GM18505 (cell line): ENCODE data around the gene EDN2.

Experiments
- ATAC-seq: cut with Tn5 transposase; IDR thresholded peaks from one replicate; pipeline ENCODE4 v1.9.1; 2021; ENCODE audit not compliant: unreplicated experiment
- POLR2A ChIP-seq: IDR thresholded peaks from 4 replicates; pipeline ENCODE4 v1.6.1; 2011; ENCODE audit warnings: borderline replicate concordance; ENCODE audit not compliant: insufficient read depth, insufficient read length; ENCODE audit errors: extremely low read depth

Gene EDN2

DNA sequence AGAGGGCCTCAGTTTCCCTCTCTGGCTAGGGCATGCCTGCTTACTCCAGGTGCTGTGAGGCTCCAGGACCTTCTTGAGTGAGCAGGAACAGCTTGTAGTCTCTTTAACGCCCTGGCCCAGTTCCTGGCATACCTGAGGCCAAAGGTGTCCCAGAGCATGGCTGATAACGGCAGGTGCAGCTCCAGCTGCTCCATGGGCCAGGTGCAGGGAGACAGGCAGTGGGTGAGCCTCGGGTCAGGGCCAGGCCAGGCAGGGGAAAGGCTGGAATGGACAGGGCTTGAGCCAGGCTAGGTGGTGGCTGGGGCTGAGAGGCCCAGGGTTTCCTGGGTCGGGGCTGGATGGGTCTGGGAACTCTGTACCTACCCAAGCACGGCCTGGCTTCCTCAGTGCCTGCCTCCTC is 18.3 kb downstream of the EDN2 start:
- ATAC-seq, result no peak
- TF ChIP-seq POLR2A, result no peak

DNA sequence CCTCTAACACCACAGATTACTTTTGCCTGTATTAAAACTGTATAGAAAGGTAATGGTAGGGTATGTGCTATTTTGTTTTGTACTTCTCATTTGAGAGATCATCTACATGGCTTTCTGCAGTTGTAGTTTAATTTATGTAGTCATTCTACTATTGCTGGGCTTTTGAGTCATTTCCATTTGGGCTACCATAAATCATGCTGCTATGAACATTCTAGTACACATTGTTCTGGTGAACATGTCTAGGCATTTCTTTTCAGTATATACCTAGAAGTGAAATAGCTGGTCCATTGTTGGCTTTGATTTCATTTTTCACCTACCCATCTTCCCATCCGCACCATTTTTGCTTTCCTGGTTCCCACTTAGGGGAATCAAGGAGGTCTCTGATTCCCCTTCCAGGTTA is 18.7 kb downstream of the EDN2 start:
- no peak for ATAC-seq

DNA sequence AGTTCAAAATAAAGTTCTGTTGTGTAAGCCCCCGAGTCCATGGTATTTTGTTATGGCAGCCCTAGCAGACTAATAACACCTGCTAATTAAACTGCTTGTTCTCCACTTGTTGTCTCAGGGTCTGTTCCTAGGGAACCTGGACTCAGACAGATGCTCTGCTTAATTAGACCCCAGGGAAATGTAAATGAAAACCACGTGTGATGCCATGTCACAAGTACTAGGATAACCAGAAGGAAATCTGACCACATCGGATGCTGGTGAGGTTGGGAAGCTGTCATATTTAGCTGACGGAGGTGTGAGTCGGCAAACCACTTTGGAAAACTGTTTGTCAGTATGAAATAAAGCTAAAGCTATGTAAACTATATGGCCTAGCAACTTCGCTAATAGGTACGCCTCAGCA is 19.6 kb downstream of the EDN2 start:
- ATAC-seq, result no peak
- no peak for TF ChIP-seq POLR2A

More for the DNA sequence above, 18.7 kb downstream of the EDN2 start:
- no peak for TF ChIP-seq POLR2A

DNA sequence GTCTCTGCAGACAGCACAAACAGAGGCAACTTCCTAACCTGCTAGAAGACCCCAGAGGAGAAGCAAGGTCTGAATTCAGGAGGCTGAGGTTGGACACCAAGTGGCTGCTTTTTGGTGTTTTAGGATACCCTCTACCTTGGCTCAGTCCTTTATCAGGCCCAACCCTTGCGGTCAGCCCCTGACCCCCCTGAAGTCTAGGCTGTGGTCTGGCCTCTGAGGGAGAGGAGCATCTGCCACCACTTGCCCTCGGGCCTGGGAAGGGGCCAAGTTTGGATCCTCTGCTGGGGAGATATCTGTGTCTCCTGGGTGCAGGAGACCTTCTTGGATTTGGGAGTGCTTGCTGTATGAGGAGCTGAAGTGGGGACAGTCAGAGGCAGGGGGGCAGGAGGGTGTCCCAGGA is 21.0 kb downstream of the EDN2 start:
- no peak for ATAC-seq
- TF ChIP-seq POLR2A, result no peak

DNA sequence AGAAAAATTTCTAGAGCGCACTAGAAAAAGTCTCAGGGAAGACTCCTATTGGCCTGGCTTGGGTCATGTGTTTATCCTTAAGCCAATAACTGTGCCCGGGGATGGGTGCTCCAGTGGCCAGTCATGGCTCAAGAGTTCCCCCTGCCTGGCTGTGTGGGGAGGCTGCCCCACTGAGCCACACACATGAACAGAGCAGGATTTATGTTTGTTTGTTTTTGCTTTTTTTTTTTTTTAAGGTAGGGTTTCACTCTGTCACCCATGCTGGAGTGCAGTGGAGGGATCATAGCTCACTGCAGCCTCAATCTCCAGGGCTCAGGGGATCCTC is 21.8 kb downstream of the EDN2 start:
- ATAC-seq, result no peak
- no peak for TF ChIP-seq POLR2A

DNA sequence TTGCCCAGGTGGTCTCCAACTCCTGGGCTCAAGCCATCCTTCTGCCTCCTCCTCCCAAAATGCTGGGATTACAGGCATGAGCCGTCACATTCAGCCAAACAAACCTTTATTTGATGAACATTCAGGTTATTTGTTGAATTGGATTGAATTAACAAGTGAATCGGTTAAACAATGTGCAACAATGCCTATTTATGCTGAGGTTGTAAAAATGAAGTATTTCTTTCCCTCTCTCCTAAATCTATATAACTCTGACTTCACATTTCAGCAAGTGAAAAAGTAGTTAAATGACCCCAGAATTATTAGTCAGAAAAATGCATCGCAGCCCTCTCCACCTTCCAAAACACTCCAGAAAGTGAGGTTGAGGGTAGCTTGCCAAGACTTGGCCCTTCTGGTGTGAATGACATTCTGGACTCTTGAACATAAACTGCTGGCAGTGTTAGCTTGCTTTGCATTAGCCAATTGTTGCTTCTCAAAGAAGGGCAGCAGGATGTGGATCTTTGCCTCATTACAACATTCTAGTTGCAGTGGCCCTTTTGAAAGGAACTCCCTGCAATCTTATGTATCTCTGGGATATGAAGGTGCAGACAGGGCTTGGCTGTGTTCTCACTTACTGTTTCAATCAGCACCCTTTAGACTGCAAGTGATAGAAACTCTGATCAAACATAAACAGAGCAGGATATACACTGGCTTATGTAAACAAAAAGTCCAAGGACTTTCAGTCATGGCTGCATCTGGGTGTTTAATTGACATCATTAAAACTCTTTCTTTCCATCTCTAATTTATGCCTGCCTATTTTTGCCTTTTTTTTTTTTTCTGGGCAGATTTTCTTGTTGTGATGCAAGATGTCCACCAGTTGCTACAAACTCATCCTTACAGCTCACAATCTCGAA is 22.4 kb downstream of the EDN2 start:
- no peak for ATAC-seq
- no peak for TF ChIP-seq POLR2A

DNA sequence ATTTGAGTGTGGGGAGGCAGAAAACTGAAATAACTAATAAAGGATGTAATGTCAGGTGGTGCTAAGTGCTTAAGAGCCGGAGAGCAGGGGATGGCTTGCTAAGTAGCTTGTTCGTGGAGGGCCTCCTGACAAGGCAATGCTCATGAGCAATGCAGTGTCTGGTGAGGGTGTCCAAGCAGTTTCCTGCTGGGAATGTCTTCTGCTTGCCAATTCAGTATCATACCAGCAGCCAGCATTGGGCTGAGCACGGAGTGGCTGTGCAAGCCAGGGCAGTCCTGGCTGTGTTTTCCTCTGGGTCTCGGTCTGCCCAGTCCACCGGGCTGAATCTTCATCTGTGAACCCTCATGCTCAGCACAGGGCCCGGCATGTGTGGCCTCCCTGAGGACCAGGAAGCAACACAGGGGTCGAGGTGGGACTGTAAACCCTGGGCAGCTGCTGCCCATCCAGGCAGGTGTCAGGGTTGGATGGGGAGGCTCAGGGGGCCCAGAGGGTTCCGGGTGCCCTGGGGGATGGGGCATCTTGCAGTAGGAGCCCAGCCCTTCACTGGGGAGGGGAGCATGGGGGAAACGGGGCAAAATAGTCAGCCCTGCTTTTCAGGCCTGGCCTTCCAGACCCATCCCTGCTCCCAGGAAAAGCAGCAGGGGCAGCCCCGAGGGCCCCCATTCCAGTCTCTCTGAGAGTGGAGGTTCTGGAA is 27.5 kb downstream of the EDN2 start:
- no peak for ATAC-seq

DNA sequence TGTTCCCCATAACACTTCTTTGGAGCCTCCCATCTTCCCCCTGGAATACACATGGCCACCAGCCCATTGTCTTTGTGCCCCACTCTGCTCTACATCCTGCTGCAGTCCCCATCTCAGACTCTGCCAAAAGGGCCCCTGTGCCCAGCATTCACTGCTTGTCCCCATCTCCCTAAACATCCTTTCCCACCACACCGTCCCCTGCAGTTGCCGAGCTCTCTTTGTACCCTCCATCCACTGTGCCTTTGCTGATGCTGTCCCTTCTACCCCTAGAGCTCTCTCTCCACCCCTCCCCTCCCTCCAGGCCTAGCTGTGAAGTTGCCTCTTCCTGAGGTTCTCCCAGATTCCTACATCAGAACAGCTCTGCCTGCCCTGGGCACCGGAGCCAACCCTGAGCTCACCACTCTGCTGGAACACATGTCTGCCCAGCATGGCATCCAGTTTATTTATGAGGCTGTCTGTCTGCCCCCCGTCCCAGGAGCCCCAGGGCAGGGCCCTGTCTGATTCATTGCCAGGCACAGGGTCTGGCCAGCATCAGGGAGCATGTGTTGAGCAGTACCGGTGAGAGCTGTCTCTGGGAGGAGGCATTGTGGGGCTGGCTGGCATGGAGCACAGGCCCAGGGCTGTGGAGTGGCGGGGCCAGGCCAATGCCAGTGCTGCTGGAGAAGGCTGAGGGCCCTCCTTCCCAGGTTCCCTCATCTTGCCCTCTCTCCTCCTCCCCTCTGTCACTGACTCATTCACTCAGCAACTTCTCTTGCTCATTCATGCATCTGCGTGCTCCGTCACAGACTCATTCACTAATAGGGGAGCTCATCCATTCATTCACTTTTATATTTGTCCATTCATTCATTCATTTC is 28.8 kb downstream of the EDN2 start:
- no peak for TF ChIP-seq POLR2A
- ATAC-seq, result no peak

More for the DNA sequence above, 27.5 kb downstream of the EDN2 start:
- no peak for TF ChIP-seq POLR2A

DNA sequence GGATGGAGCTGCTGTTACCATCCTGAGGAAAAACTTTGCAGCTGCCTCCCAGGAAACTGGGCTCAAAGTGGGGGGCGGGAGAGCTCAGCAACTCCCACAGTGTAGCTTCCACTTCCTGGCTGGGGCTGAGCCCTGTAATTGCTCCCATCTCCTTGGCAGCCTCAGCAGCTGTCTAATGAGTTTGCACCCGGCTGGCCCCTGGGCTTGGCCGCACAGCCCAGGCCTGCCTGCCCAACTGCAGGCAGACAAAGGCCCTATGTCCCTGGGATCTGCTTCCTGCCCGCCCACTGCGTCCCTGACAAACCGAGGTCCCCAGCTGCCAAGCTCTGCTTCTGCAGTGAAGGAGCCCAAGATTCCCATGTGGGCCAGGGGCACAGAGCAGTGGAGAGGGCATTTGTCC is 30.1 kb downstream of the EDN2 start:
- no peak for TF ChIP-seq POLR2A
- ATAC-seq, result no peak

DNA sequence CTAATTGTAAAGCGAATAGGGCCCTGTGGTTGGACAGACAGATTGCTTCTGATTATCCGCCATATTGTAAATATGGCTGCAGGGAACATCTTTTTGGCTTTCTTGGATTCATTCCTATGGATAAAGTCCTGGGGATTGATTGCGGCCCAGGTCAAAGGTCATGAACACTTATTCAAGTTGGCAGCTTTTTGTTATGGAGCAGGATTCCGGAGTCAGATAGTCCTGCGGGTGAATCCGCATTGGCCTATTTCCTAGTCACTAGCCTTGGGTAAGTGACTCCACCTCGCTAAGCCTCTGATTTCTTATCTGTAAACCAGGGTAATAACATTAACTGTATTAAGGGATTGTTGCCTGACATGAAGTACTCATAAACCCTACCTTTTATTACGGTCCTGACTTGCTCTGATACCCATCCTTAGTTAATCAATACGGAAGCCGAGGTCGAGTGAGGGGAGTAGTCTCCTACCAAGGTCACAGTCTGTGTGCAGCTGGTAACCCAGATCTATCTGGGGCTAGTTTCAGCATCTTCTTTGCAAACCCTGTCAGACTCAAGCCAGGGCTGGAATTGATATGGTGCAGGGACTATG is 31.7 kb downstream of the EDN2 start:
- ATAC-seq, result no peak
- no peak for TF ChIP-seq POLR2A

DNA sequence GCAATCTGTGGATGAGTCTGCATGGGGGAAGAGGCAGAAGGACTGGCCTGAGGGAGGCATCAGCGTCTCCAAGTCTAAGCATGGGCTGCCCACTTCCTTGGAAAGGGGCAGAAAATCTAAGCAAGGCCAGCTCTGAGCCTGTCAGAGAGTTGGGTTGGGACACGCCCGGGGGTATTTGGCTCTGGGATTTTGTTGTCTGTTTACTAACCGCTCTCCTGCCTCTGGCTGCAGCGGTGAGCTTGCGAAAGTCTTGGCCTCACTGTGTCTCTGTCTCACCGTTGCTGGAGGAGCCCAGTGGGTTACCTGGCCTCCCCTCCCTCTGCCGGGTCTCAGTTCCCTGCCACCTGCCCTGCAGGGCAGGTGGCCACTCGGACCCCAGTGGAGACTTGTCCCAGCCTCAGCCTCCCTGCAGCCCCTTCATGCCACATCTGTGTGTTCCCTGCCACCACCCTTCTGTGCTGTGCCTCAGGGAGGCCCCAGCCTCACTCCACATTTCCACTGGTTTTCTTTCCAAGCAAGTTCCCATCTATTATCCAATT is 33.7 kb downstream of the EDN2 start:
- no peak for TF ChIP-seq POLR2A
- no peak for ATAC-seq

DNA sequence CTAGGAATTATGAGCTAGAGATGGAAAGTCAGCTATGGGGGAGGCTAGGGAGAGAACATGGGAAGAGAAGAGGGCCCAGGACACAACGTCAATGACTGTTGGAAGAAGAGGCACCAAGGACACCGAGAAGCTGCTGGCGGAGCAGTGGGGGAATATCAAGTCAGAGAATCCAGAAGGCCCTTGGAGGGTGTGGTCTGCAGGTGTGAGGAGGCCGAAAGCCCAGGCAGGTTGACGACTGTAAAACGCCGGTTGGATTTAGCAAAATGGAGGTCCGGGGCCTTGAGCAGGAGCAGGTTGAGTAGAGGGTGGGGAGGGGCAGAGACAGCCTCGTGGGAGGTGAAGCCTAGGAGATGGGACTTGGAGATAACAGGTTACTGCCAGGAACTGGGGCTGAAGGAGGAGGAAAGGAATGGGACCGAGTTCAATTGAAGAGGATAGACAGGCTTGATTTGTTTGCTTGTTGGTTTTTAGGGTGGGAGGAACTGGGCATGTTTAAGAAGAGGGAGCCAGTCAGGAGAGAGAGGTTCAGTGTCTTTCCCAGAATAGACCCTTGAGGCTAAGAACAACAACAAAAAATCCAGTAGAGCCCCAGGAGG is 35.1 kb downstream of the EDN2 start:
- ATAC-seq, result no peak
- no peak for TF ChIP-seq POLR2A
